Keratinocyte (primary cell): Measurements from ENCODE around the gene SCUBE3.

Experiments
- EZH2 ChIP-seq: IDR thresholded peaks from one replicate; pipeline ENCODE4 v1.6.1; 2012; ENCODE audit warnings: inconsistent platforms, mild to moderate bottlenecking, low read length, moderate library complexity
- TF ChIP-seq, protein P1 (sequence below), 3 experiments: IDR thresholded peaks in 1 of 3; conservative IDR thresholded peaks in 1 of 3; optimal IDR thresholded peaks in 1 of 3; 2 replicates in 2 of 3; 3 replicates in 1 of 3; pipeline versions ENCODE3 to v1.5.1; 2011; ENCODE audit warnings: low read length in 3 of 3, mild to moderate bottlenecking in 3 of 3, moderate library complexity in 2 of 3, control low read depth in 1 of 3, inconsistent platforms in 1 of 3; ENCODE audit not compliant: insufficient read depth in 2 of 3; ENCODE audit errors: extremely low read depth in 1 of 3

GRCh38 chr6:35260591-35261570, 47.1 kb downstream of the SCUBE3 start:
- TF ChIP-seq, protein P1, sequence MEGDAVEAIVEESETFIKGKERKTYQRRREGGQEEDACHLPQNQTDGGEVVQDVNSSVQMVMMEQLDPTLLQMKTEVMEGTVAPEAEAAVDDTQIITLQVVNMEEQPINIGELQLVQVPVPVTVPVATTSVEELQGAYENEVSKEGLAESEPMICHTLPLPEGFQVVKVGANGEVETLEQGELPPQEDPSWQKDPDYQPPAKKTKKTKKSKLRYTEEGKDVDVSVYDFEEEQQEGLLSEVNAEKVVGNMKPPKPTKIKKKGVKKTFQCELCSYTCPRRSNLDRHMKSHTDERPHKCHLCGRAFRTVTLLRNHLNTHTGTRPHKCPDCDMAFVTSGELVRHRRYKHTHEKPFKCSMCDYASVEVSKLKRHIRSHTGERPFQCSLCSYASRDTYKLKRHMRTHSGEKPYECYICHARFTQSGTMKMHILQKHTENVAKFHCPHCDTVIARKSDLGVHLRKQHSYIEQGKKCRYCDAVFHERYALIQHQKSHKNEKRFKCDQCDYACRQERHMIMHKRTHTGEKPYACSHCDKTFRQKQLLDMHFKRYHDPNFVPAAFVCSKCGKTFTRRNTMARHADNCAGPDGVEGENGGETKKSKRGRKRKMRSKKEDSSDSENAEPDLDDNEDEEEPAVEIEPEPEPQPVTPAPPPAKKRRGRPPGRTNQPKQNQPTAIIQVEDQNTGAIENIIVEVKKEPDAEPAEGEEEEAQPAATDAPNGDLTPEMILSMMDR (optimal IDR thresholded peaks at IDR 0.05 in 1 of 3, IDR thresholded peaks at IDR 0.05 in 1 of 3, conservative IDR thresholded peaks at IDR 0.05 in 1 of 3; ENCODE audit: extremely low read depth in 1 of 3, insufficient read depth in 2 of 3, low read length in 3 of 3) = no peak
- TF ChIP-seq EZH2 = no peak
